Endothelial cell of umbilical vein (primary cell): ENCODE results near the gene SNAI3. TPM values are rescaled to one million over a fixed set of nuclear protein-coding genes. Genes with fewer than 3 reads are reported as not detected.

Source experiments
- BruUV-seq: library from RNA; stranded (reverse); fragments of 400-500 nt; replicated peaks from 2 replicates; lab custom pipeline; 2021; lab: Mats Ljungman, UMichigan
- CTCF ChIA-PET: fragments of 300-600, 350-600 bp; sonication (Branson Sonifier 250); formaldehyde crosslinking; loops from one replicate; lab custom pipeline; 2021; ENCODE audit warnings: antibody characterized with exemption, inconsistent platforms; lab: Charles Lee
- POLR2A ChIA-PET: fragments of 300-600, 350-600 bp; sonication (Branson Sonifier 250); formaldehyde crosslinking; loops from one replicate; lab custom pipeline; 2021; ENCODE audit warnings: antibody characterized with exemption, inconsistent platforms; lab: Charles Lee
- DNase-seq: peaks from one replicate; pipeline ENCODE4 v3.0.0-alpha.2; 2011; ENCODE audit warnings: low read depth, low spot score
- FAIRE-seq: peaks from 2 replicates; lab custom pipeline; 2011; peaks lifted over from hg19 to GRCh38; lab: Jason Lieb, UNC
- H2AFZ ChIP-seq: 2 replicates; pipeline ENCODE4 v1.6.0; 2012; ENCODE audit warnings: low read depth, low read length, control low read depth, inconsistent platforms
- H3K27ac ChIP-seq: 2 replicates; pipeline ENCODE4 v1.5.1; 2011; ENCODE audit warnings: low read depth, mild to moderate bottlenecking, control low read depth, low read length, moderate library complexity; ENCODE audit not compliant: insufficient read depth
- H3K27me3 ChIP-seq, 2 experiments: 2 replicates each; pipeline versions ENCODE4 v1.6.0 to v1.6.1; 2011; ENCODE audit warnings: low read length in 2 of 2, mixed read lengths in 1 of 2; ENCODE audit not compliant: control insufficient read depth in 2 of 2, insufficient read depth in 2 of 2
- H3K36me3 ChIP-seq, 2 experiments: 2 replicates in 1 of 2; 3 replicates in 1 of 2; pipeline ENCODE4 v1.5.1; 2011; ENCODE audit warnings: low read length in 2 of 2, mild to moderate bottlenecking in 1 of 2, moderate library complexity in 1 of 2; ENCODE audit not compliant: control insufficient read depth in 2 of 2, insufficient read depth in 2 of 2; ENCODE audit errors: extremely low read depth in 1 of 2
- H3K4me1 ChIP-seq: 3 replicates; pipeline ENCODE4 v1.5.1; 2011; ENCODE audit warnings: mild to moderate bottlenecking, low read length; ENCODE audit not compliant: control insufficient read depth, insufficient read depth; ENCODE audit errors: extremely low read depth
- H3K4me2 ChIP-seq: 2 replicates; pipeline ENCODE4 v1.6.1; 2011; ENCODE audit warnings: low read length, control low read depth, mixed read lengths; ENCODE audit not compliant: insufficient read depth
- H3K4me3 ChIP-seq, 3 experiments: fragments of 200-600 bp in 1 of 3; sonication (generic), shearing (Covaris generic) in 1 of 3; replicated peaks in 1 of 3; 2 replicates each; pipeline ENCODE4 v1.5.1; 2011 to 2016; ENCODE audit warnings: control low read depth in 3 of 3, low read length in 3 of 3, mild to moderate bottlenecking in 2 of 3, inconsistent platforms in 1 of 3, low read depth in 1 of 3, moderate library complexity in 1 of 3; ENCODE audit not compliant: insufficient read depth in 1 of 3
- H3K79me2 ChIP-seq: 2 replicates; pipeline ENCODE4 v1.6.0; 2012; ENCODE audit warnings: low read length, inconsistent platforms; ENCODE audit not compliant: control insufficient read depth, insufficient read depth
- H3K9ac ChIP-seq: replicated peaks from 2 replicates; pipeline ENCODE3; 2011; ENCODE audit warnings: low read length, control low read depth; ENCODE audit not compliant: insufficient read depth; ENCODE audit errors: extremely low read depth
- H3K9me1 ChIP-seq: replicated peaks from 3 replicates; pipeline ENCODE4 v1.6.0; 2011; ENCODE audit warnings: mild to moderate bottlenecking, low read length; ENCODE audit not compliant: control insufficient read depth, insufficient read depth; ENCODE audit errors: extremely low read depth
- H3K9me3 ChIP-seq: replicated peaks from 2 replicates; pipeline ENCODE4 v1.5.1; 2012; ENCODE audit warnings: low read length, inconsistent platforms; ENCODE audit not compliant: control insufficient read depth, insufficient read depth
- H4K20me1 ChIP-seq: replicated peaks from 2 replicates; pipeline ENCODE3; 2011; ENCODE audit warnings: mild to moderate bottlenecking, low read length; ENCODE audit not compliant: control insufficient read depth, insufficient read depth; ENCODE audit errors: extremely low read depth
- EZH2 ChIP-seq: IDR thresholded peaks from 2 replicates; pipeline ENCODE4 v1.6.1; 2012; ENCODE audit warnings: borderline replicate concordance, low read depth, mild to moderate bottlenecking, moderate library complexity, low read length, inconsistent platforms; ENCODE audit not compliant: severe bottlenecking
- JUN ChIP-seq: IDR thresholded peaks from 2 replicates; pipeline ENCODE4 v1.6.1; 2011; ENCODE audit warnings: borderline replicate concordance, low read depth; ENCODE audit not compliant: insufficient read length, insufficient read depth
- POLR2A ChIP-seq: IDR thresholded peaks from 2 replicates; pipeline ENCODE4 v1.6.1; 2012; ENCODE audit warnings: low read depth, mild to moderate bottlenecking, control low read depth, low read length
- dilution Hi-C: fragments of 300-500 bp; cut with MboI; formaldehyde crosslinking; loops from one replicate; pipeline ENCODE4 v1.15.0; 2019; ENCODE audit warnings: low sequenced_read_pairs; ENCODE audit not compliant: extremely low pct_ligation_motif_present
- intact Hi-C: fragments of 100-400 bp; cut with micrococcal nuclease; formaldehyde crosslinking; loops from one replicate; pipeline ENCODE4 v1.10.0; 2022
- polyA plus RNA-seq, 4 experiments: library from polyadenylated mRNA; depleted of rRNA in 3 of 4; stranded (reverse) in 3 of 4; unstranded in 1 of 4; fragments of >200 nt; gene quantifications; 2 replicates each; pipeline versions ENCODE4 v1.2.1 to v1.2.3, GENCODE V29; 2011 to 2012; ENCODE audit warnings: missing spikeins in 1 of 4
- total RNA-seq: library from RNA; stranded (reverse); gene quantifications from 2 replicates; pipeline ENCODE4 v1.2.3, GENCODE V29; 2021

The SNAI3 gene
- total and polyA plus RNA-seq, 2 donors (not counting 3 experiments of a cell fraction or from before 2014, with no cell fraction given) = 0.30 to 0.31 TPM

- BruUV-seq = no TSS peak
- H3K27me3 ChIP-seq = peaks cover 9 to 19% of the 10 kb centered on the region in 2 experiments
- ChIA-PET POLR2A (no interaction called here), CTCF (no interaction called here)
- no peak overlapping the region for H3K4me2 ChIP-seq
- FAIRE-seq (no peak), DNase-seq (no peak)
- H2AFZ ChIP-seq = no peak overlapping the region
- H3K4me3 ChIP-seq = no peak overlapping the region
- H3K36me3 ChIP-seq = no peaks in the 10 kb centered on the region
- H3K27ac ChIP-seq = no peak overlapping the region
- peaks cover 2% of the 10 kb centered on the region for H3K4me1 ChIP-seq
- H3K9me1 ChIP-seq = no peaks in the 10 kb centered on the region
- TF ChIP-seq EZH2 = no peak
- TF ChIP-seq JUN = no peak
- no peaks in the 10 kb centered on the region for H3K79me2 ChIP-seq
- intact Hi-C loops (no loop called here), dilution Hi-C loops (no loop called here)
- H4K20me1 ChIP-seq = no peaks in the 10 kb centered on the region
- H3K9me3 ChIP-seq = no peaks in the 10 kb centered on the region
- H3K9ac ChIP-seq = no peak overlapping the region
These were observed 46.2 kb downstream of the SNAI3 start for GRCh38 chr16:88640039-88640495.

- no peaks in the 10 kb centered on the region for H3K79me2 ChIP-seq
- no peaks in the 10 kb centered on the region for H3K9me3 ChIP-seq
- H3K9me1 ChIP-seq = no peaks in the 10 kb centered on the region
- DNase-seq = no peak
- no peaks in the 10 kb centered on the region for H4K20me1 ChIP-seq
- H3K27me3 ChIP-seq = peaks cover 9 to 19% of the 10 kb centered on the region in 2 experiments
- BruUV-seq = no TSS peak
- H3K36me3 ChIP-seq = no peaks in the 10 kb centered on the region
- no peak overlapping the region for H3K9ac ChIP-seq
- intact Hi-C loops (no loop called here), dilution Hi-C loops (no loop called here)
- H3K4me2 ChIP-seq = no peak overlapping the region
- no peak for FAIRE-seq
- no peak overlapping the region for H3K27ac ChIP-seq
- no peak overlapping the region for H2AFZ ChIP-seq
- H3K4me1 ChIP-seq = peaks cover 3% of the 10 kb centered on the region
- CTCF ChIA-PET = no interaction called here
- H3K4me3 ChIP-seq = no peak overlapping the region
- TF ChIP-seq POLR2A (no peak), EZH2 (peak; percentile 16)
- POLR2A ChIA-PET = no interaction called here
These were observed 46.9 kb downstream of the SNAI3 start for GRCh38 chr16:88639231-88640038.
